Prostate gland (tissue), 2 donors: ENCODE measurements around the gene CDKN2C. TPM values are rescaled to one million over a fixed set of nuclear protein-coding genes. Genes with fewer than 3 reads are reported as not detected.

ENCODE experiments used
- DNase-seq: peaks from one replicate; pipeline ENCODE4 v3.0.0-alpha.2; 2019; ENCODE audit warnings: low spot score
- H3K27ac ChIP-seq, 2 donors: fragments of 200-600 bp; sonication (generic); 2 replicates each; pipeline ENCODE4 v1.5.1; 2017 to 2019
- H3K27me3 ChIP-seq: fragments of 200-600 bp; sonication (generic); replicated peaks from 2 replicates; pipeline ENCODE4 v1.5.1; 2019; ENCODE audit not compliant: insufficient read depth
- H3K36me3 ChIP-seq, 2 donors: fragments of 200-600 bp; sonication (generic); 1 replicate in 1 of 2; 2 replicates in 1 of 2; pipeline versions ENCODE4 v1.5.1 to v1.8.1; 2017 to 2019
- H3K4me1 ChIP-seq: fragments of 200-600 bp; sonication (generic); replicated peaks from 2 replicates; pipeline ENCODE4 v1.5.1; 2019
- H3K4me3 ChIP-seq, 2 donors: fragments of 200-600 bp; sonication (generic); 2 replicates each; pipeline ENCODE4 v1.5.1; 2017 to 2019
- H3K9me3 ChIP-seq: fragments of 200-600 bp; sonication (generic); 2 replicates; pipeline ENCODE4 v1.5.1; 2017
- CTCF ChIP-seq, 4 experiments: fragments of 200-600 bp in 2 of 4; fragments of 450-650 bp in 2 of 4; sonication (generic) in 2 of 4; IDR thresholded peaks; 1 replicate in 3 of 4; 2 replicates in 1 of 4; pipeline ENCODE4 v1.5.1; 2016 to 2019; ENCODE audit warnings: antibody characterized with exemption in 4 of 4, mild to moderate bottlenecking in 2 of 4, moderate library complexity in 2 of 4
- POLR2A ChIP-seq: fragments of 450-650 bp; IDR thresholded peaks from one replicate; pipeline ENCODE4 v1.6.1; 2016; ENCODE audit warnings: antibody characterized with exemption, mild to moderate bottlenecking
- POLR2AphosphoS5 ChIP-seq: sonication (generic); formaldehyde crosslinking; IDR thresholded peaks from one replicate; pipeline ENCODE4 v1.6.1; 2017; ENCODE audit warnings: antibody characterized with exemption
- WGBS: methylation state at CpG from one replicate; pipeline ENCODE4 v1.1.5; 2018; 5-methylcytosine and 5-hydroxymethylcytosine counted together
- intact Hi-C: fragments of 100-400 bp; cut with DNase I; formaldehyde crosslinking; loops from one replicate; pipeline ENCODE4 v1.14.2; 2022
- total RNA-seq, 2 donors: library from RNA; depleted of rRNA; stranded (reverse); fragments of >200 nt; gene quantifications; one replicate each; pipeline ENCODE4 v1.1.0, GENCODE V29; 2016

Gene CDKN2C
- total RNA-seq, 2 donors from 2014 or later = 6.8 to 8.4 TPM

- TF ChIP-seq POLR2A (no peak), CTCF (IDR thresholded peaks at IDR 0.05) (no peak), POLR2AphosphoS5 (no peak)
- 1% methylated on average over 50 of the region's 63 CpGs for WGBS
- Histone ChIP-seq H3K9me3 (no peaks in the 10 kb centered on the region), H3K4me3 (peak overlapping the region; percentile 66 to 68), H3K27ac (peak overlapping the region; percentile 86), H3K27me3 (no peaks in the 10 kb centered on the region), H3K4me1 (no peaks in the 10 kb centered on the region), H3K36me3 (no peaks in the 10 kb centered on the region)
- DNase-seq = peak; percentile 29
- intact Hi-C loops = no loop called here
Observed at GRCh38 chr1:50977575-50978143, 7.6 kb downstream of the CDKN2C start.

- peak overlapping the region; percentile 86 for H3K27ac ChIP-seq
- no peaks in the 10 kb centered on the region for H3K27me3 ChIP-seq
- whole genome bisulfite sequencing = 10% methylated on average over 28 of the region's 42 CpGs
- peak; percentile 42 for DNase-seq
- intact Hi-C loops = no loop called here
- no peaks in the 10 kb centered on the region for H3K36me3 ChIP-seq
- TF ChIP-seq POLR2AphosphoS5 (no peak), CTCF (IDR thresholded peaks at IDR 0.05) (no peak), POLR2A (no peak)
- peak overlapping the region; percentile 66 to 68 for H3K4me3 ChIP-seq
- H3K9me3 ChIP-seq = no peaks in the 10 kb centered on the region
- H3K4me1 ChIP-seq = no peaks in the 10 kb centered on the region
Observed at GRCh38 chr1:50978144-50978851, 8.3 kb downstream of the CDKN2C start.

GRCh38 chr1:50978852-50979781 lies 9.1 kb downstream of the CDKN2C start:
- intact Hi-C loops = no loop called here
- no peak for TF ChIP-seq POLR2AphosphoS5
- no peak for TF ChIP-seq CTCF (IDR thresholded peaks at IDR 0.05)
- no peak for TF ChIP-seq POLR2A
- Histone ChIP-seq H3K36me3 (no peaks in the 10 kb centered on the region), H3K27me3 (no peaks in the 10 kb centered on the region), H3K9me3 (no peaks in the 10 kb centered on the region), H3K4me3 (peak overlapping the region; percentile 66 to 68), H3K27ac (peak overlapping the region; percentile 86), H3K4me1 (no peaks in the 10 kb centered on the region)
- 52% methylated on average over 10 of the region's 10 CpGs for WGBS
- DNase-seq = no peak

- no peak for DNase-seq
- no peak overlapping the region for H3K27ac ChIP-seq
- no peaks in the 10 kb centered on the region for H3K9me3 ChIP-seq
- H3K4me1 ChIP-seq = no peaks in the 10 kb centered on the region
- 90% methylated on average over 1 of the region's 1 CpG for WGBS
- TF ChIP-seq CTCF (IDR thresholded peaks at IDR 0.05) = no peak
- TF ChIP-seq POLR2A = no peak
- no peak for TF ChIP-seq POLR2AphosphoS5
- intact Hi-C loops = no loop called here
- H3K4me3 ChIP-seq = no peak overlapping the region
- no peaks in the 10 kb centered on the region for H3K36me3 ChIP-seq
- no peaks in the 10 kb centered on the region for H3K27me3 ChIP-seq
Observed at GRCh38 chr1:50979937-50980336, 9.9 kb downstream of the CDKN2C start.
